CD4-positive, CD25-positive, alpha-beta regulatory T cell (primary cell): ENCODE results near the gene EP400. TPM values are rescaled to one million over a fixed set of nuclear protein-coding genes. Genes with fewer than 3 reads are reported as not detected.
A peak's percentile ranks its signal among the peaks of the same experiment; 100 is the strongest.
"Not testable (repeated sequence)": the region's sequence is repeated elsewhere in the genome, so short reads cannot be mapped to it uniquely, and the experiment has no call there.

Experiments used
- ATAC-seq, 2 donors: fragments of 150-1000 bp; cut with Tn5 transposase; one replicate each; pipeline ENCODE4 v1.10.0; 2021; ENCODE audit warnings: low read depth in 2 of 2, moderate number of reproducible peaks in 2 of 2, moderate library complexity in 1 of 2
- DNase-seq, 3 donors: peaks; one replicate each; pipeline versions ENCODE4 v3.0.0 to v3.0.0-alpha.2; 2012 to 2022; ENCODE audit warnings: mixed read lengths in 1 of 3
- H3K27ac ChIP-seq: one replicate; pipeline ENCODE4 v1.7.0; 2013; ENCODE audit warnings: mild to moderate bottlenecking, low read length; ENCODE audit not compliant: insufficient read depth, poor library complexity, severe bottlenecking
- H3K27me3 ChIP-seq: one replicate; pipeline ENCODE4 v1.7.0; 2013; ENCODE audit warnings: low read length; ENCODE audit not compliant: control insufficient read depth, insufficient read depth
- H3K36me3 ChIP-seq: one replicate; pipeline ENCODE4 v1.7.0; 2013; ENCODE audit warnings: mild to moderate bottlenecking, low read length, moderate library complexity; ENCODE audit not compliant: control insufficient read depth, insufficient read depth
- H3K4me1 ChIP-seq: 2 replicates; pipeline ENCODE4 v1.7.0; 2013; ENCODE audit warnings: mild to moderate bottlenecking, low read length; ENCODE audit not compliant: insufficient read depth, control insufficient read depth, poor library complexity, severe bottlenecking
- H3K4me3 ChIP-seq: one replicate; pipeline ENCODE4 v1.7.0; 2013; ENCODE audit warnings: low read depth, mild to moderate bottlenecking, low read length, moderate library complexity
- H3K9me3 ChIP-seq, 2 experiments: 1 replicate in 1 of 2; 2 replicates in 1 of 2; pipeline ENCODE4 v1.7.0; 2013; ENCODE audit warnings: low read length in 2 of 2, mild to moderate bottlenecking in 1 of 2, moderate library complexity in 1 of 2; ENCODE audit not compliant: control insufficient read depth in 2 of 2
- H3K27ac Mint-ChIP-seq, 3 donors: one replicate each; pipeline ENCODE4 v1.8.0; 2020 to 2022; ENCODE audit warnings: mild to moderate bottlenecking in 3 of 3, mixed read lengths in 3 of 3, moderate library complexity in 2 of 3
- H3K27me3 Mint-ChIP-seq: one replicate; pipeline ENCODE4 v1.8.0; 2022; ENCODE audit warnings: mild to moderate bottlenecking, mixed read lengths
- H3K36me3 Mint-ChIP-seq: one replicate; pipeline ENCODE4 v1.8.0; 2020; ENCODE audit warnings: mixed read lengths
- H3K4me1 Mint-ChIP-seq, 4 donors: one replicate each; pipeline ENCODE4 v1.8.0; 2020 to 2022; ENCODE audit warnings: mixed read lengths in 4 of 4, mild to moderate bottlenecking in 1 of 4
- H3K4me3 Mint-ChIP-seq, 4 donors: one replicate each; pipeline ENCODE4 v1.8.0; 2020 to 2022; ENCODE audit warnings: mild to moderate bottlenecking in 4 of 4, mixed read lengths in 4 of 4, moderate library complexity in 3 of 4
- H3K9me3 Mint-ChIP-seq, 7 donors: one replicate each; pipeline ENCODE4 v1.8.0; 2020 to 2022; ENCODE audit warnings: mixed read lengths in 7 of 7, mild to moderate bottlenecking in 3 of 7, moderate library complexity in 2 of 7
- polyA plus RNA-seq, 4 donors: library from polyadenylated mRNA; unstranded; fragments of 300-500 nt; fragmentation: Illumina TruSeq; gene quantifications; one replicate each; pipeline ENCODE4 v1.2.3, GENCODE V29; 2021
- total RNA-seq: library from RNA; stranded (reverse); gene quantifications from one replicate; pipeline ENCODE4 v1.2.3, GENCODE V29; 2022

The EP400 gene
- total and polyA plus RNA-seq, 5 donors from 2014 or later, result 1.2 to 77.9 (median 1.9) TPM

DNA sequence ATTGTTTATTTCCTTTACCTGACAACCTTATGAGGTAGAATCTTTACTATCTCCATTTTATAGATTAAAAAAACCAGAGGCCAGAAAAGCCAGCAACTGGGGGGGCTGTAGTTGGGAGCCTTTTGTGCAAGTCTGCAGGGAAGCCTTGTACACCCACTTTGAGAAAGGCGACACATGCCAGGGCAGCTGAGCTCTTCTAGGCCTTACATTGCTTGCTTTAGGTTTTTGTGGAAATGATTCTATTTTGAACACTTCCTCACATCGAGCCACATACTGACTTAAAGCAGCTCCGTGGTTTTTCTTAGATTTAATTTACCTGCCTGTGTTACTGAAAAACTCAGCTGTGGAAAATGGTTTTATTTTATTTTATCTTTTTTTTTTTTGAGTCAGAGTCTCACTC is 34.6 kb downstream of the EP400 start:
- ATAC-seq (no peak), DNase-seq (no peak)
- Histone ChIP-seq H3K4me3 (no peak overlapping the region), H3K4me1 (no peaks in the 10 kb centered on the region), H3K27ac (no peak overlapping the region), H3K36me3 (peaks cover 95% of the 10 kb centered on the region), H3K27me3 (no peaks in the 10 kb centered on the region), H3K9me3 (no peaks in the 10 kb centered on the region)
- peaks cover 48% of the 10 kb centered on the region for H3K36me3 Mint-ChIP-seq
- no peaks in the 10 kb centered on the region for H3K9me3 Mint-ChIP-seq
- H3K27me3 Mint-ChIP-seq, result no peaks in the 10 kb centered on the region
- H3K4me3 Mint-ChIP-seq, result no peak overlapping the region
- peaks cover 0 to 6% (median 4%) of the 10 kb centered on the region in 4 donors for H3K4me1 Mint-ChIP-seq
- no peak overlapping the region for H3K27ac Mint-ChIP-seq

DNA sequence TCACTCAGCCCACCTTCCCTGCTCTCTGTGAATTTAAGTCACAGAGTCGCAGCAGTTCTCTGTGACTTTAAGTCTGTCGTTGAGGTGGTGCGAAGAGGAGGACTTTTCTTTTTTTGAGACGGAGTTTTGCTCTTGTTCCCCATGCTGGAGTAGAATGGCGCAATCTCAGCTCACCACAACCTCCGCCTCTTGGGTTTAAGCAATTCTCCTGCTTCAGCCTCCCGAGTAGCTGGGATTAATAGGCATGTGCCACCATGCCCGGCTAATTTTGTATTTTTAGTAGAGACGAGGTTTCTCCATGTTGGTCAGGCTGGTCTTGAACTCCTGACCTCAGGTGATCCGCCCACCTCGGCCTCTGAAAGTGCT is 35.8 kb downstream of the EP400 start:
- H3K9me3 ChIP-seq, H3K4me1 Mint-ChIP-seq, H3K4me3 ChIP-seq, H3K9me3 Mint-ChIP-seq, DNase-seq, H3K4me1 ChIP-seq, ATAC-seq, H3K27ac ChIP-seq, H3K27me3 Mint-ChIP-seq, H3K27me3 ChIP-seq, H3K4me3 Mint-ChIP-seq, H3K27ac Mint-ChIP-seq: not testable (repeated sequence)
- H3K36me3 Mint-ChIP-seq, result peaks cover 54% of the 10 kb centered on the region
- peaks cover 95% of the 10 kb centered on the region for H3K36me3 ChIP-seq

DNA sequence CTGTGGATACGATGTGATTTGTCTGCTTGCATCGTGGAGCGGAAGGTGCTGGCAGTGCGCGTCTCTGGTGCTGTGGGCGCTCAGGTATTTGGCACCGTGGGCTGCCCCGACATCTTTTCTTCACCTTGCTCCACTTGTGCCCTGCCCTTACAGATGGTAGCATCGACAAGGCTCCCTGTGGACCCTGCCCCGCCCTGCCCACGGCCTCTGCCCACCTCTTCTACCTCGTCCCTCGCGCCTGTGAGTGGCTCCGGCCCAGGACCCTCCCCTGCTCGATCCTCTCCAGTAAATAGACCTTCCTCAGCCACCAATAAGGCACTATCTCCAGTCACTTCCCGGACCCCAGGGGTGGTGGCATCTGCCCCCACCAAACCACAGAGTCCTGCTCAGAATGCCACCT is 36.6 kb downstream of the EP400 start:
- H3K4me1 Mint-ChIP-seq, result peaks cover 0 to 2% (median 0%) of the 10 kb centered on the region in 4 donors
- H3K27ac Mint-ChIP-seq, result peak overlapping the region in 1 of 3 donors; percentile 58
- Histone ChIP-seq H3K4me1 (no peaks in the 10 kb centered on the region), H3K27ac (no peak overlapping the region), H3K9me3 (no peaks in the 10 kb centered on the region), H3K36me3 (peaks cover 96% of the 10 kb centered on the region), H3K27me3 (no peaks in the 10 kb centered on the region), H3K4me3 (no peak overlapping the region)
- peaks cover 56% of the 10 kb centered on the region for H3K36me3 Mint-ChIP-seq
- no peaks in the 10 kb centered on the region for H3K27me3 Mint-ChIP-seq
- ATAC-seq (no peak), DNase-seq (no peak)
- no peak overlapping the region for H3K4me3 Mint-ChIP-seq
- H3K9me3 Mint-ChIP-seq, result no peaks in the 10 kb centered on the region

DNA sequence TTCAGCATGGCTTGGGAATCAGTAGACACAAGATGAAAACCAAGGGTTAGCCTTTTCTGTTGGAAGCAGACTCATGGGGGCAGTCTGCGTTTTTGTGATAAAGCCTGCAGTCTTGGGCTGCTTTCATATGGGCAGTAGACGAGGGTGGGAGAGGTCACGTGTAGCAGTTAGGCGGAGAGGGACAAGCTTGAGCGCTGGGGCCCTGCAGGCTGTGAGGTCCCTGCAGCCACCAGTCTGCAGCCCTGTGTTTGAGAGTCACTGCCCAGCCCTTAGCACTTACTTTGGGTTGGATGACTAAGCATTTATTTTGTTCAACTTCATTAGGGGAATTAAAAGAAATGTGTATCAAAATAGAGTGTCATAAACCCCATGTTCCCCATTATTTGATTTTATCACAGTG is 37.2 kb downstream of the EP400 start:
- Mint-ChIP-seq H3K4me1 (peaks cover 0 to 2% (median 0%) of the 10 kb centered on the region in 4 donors), H3K36me3 (peaks cover 50% of the 10 kb centered on the region), H3K9me3 (no peaks in the 10 kb centered on the region), H3K27me3 (no peaks in the 10 kb centered on the region), H3K27ac (peak overlapping the region in 1 of 3 donors; percentile 58), H3K4me3 (no peak overlapping the region)
- no peaks in the 10 kb centered on the region for H3K9me3 ChIP-seq
- H3K4me1 ChIP-seq, result no peaks in the 10 kb centered on the region
- H3K27ac ChIP-seq, result no peak overlapping the region
- no peak overlapping the region for H3K4me3 ChIP-seq
- peaks cover 93% of the 10 kb centered on the region for H3K36me3 ChIP-seq
- ATAC-seq (no peak), DNase-seq (no peak)
- H3K27me3 ChIP-seq, result no peaks in the 10 kb centered on the region

DNA sequence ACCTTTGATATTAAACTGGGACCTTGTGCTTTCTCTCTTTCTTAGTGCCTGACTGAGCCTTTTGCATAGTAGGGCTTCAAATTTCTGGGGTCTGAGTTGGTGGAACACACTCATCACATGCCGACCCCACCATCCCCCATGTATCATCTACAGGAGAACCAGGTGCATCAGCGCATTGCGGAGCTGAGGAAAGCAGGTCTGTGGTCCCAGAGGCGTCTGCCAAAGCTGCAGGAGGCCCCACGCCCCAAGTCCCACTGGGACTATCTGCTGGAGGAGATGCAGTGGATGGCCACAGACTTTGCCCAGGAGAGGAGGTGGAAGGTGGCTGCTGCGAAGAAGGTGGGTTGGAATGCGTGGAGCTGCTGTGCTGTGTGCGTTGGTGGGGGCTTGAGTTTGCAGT is 37.8 kb downstream of the EP400 start:
- H3K27ac Mint-ChIP-seq, result peak overlapping the region in 1 of 3 donors; percentile 42
- H3K4me3 ChIP-seq, result no peak overlapping the region
- ATAC-seq, result no peak

DNA sequence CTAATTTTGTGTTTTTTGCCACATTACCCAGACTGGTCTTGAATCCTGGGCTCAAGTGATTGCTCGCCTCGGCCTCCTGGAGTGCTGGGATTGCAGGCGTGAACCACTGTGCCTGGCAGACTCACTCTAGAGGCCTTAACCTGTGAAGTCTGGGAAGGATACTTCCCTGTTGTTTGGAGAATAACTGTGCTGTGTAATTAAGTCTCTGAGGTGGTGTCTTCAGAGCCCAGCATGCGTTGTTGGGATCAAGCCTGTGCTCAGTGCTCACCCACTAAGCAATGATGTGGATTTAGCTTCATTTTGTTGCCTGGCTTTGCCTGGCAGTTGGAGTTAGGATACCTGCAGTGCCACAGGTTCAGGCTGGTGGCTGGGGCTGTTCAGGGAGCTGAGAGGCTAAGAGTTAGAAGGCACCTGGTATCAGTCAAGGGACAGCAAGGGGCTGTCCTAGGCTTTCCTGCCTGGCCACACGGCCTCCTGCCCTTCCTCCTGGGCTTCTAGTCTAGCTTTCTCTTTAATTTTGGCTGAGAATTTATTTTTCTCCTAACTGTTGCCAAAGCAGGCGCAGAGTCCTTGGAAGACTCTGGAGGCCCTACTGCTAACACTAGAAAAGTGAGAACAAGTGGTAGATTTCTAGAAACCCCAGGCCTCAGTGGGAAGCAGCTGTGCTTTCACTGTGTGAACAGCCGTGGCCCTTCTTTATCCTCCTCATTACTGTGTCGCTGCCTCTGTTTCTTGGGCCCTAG is 38.5 kb downstream of the EP400 start:
- Histone ChIP-seq H3K27me3 (no peaks in the 10 kb centered on the region), H3K36me3 (peaks cover 95% of the 10 kb centered on the region), H3K27ac (no peak overlapping the region), H3K4me1 (no peaks in the 10 kb centered on the region), H3K4me3 (no peak overlapping the region), H3K9me3 (no peaks in the 10 kb centered on the region)
- Mint-ChIP-seq H3K4me1 (peaks cover 0 to 2% (median 0%) of the 10 kb centered on the region in 4 donors), H3K36me3 (peaks cover 52% of the 10 kb centered on the region), H3K27ac (peak overlapping the region in 1 of 3 donors; percentile 56), H3K27me3 (no peaks in the 10 kb centered on the region), H3K9me3 (no peaks in the 10 kb centered on the region), H3K4me3 (peak overlapping the region in 1 of 4 donors; percentile 27)
- DNase-seq (no peak), ATAC-seq (no peak)

More for the DNA sequence above, 37.8 kb downstream of the EP400 start:
- Mint-ChIP-seq H3K4me1 (peaks cover 0 to 2% (median 0%) of the 10 kb centered on the region in 4 donors), H3K27me3 (no peaks in the 10 kb centered on the region), H3K36me3 (peaks cover 52% of the 10 kb centered on the region), H3K4me3 (no peak overlapping the region), H3K9me3 (no peaks in the 10 kb centered on the region)
- H3K27ac ChIP-seq, result no peak overlapping the region
- H3K9me3 ChIP-seq, result no peaks in the 10 kb centered on the region
- H3K4me1 ChIP-seq, result no peaks in the 10 kb centered on the region
- peaks cover 93% of the 10 kb centered on the region for H3K36me3 ChIP-seq
- no peaks in the 10 kb centered on the region for H3K27me3 ChIP-seq
- no peak for DNase-seq

DNA sequence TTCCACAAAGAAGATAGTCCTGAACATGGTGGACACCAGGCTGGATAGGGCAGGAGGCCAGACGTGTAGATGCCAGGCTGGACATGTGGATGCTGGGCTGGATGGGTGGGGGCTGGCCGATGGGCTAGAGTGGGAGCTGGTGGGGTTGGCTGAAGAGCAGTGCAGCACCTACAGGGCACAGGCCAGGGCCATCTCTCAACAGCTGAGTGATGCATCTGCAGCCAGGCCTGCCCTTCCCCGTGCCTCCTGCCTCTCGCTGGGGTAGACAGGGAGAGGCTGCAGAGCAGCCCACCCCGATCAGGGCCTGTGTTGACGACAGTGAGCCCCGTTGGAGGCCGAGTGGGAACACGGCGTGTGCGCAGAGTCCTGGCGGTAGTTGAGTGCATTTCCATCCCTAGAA is 39.3 kb downstream of the EP400 start:
- Mint-ChIP-seq H3K4me3 (no peak overlapping the region), H3K27me3 (no peaks in the 10 kb centered on the region), H3K27ac (peak overlapping the region in 1 of 3 donors; percentile 67), H3K4me1 (peaks cover 0 to 2% (median under 1%) of the 10 kb centered on the region in 4 donors), H3K9me3 (no peaks in the 10 kb centered on the region), H3K36me3 (peaks cover 59% of the 10 kb centered on the region)
- DNase-seq (no peak), ATAC-seq (no peak)
- H3K4me1 ChIP-seq, result no peaks in the 10 kb centered on the region
- no peaks in the 10 kb centered on the region for H3K27me3 ChIP-seq
- peaks cover 95% of the 10 kb centered on the region for H3K36me3 ChIP-seq
- no peaks in the 10 kb centered on the region for H3K9me3 ChIP-seq
- H3K4me3 ChIP-seq, result no peak overlapping the region
- no peak overlapping the region for H3K27ac ChIP-seq
